GM13976 (cell line): ENCODE data around the gene MTURN.

ENCODE experiments used
- DNase-seq: peaks from one replicate; pipeline ENCODE4 v3.0.0; 2012; ENCODE audit warnings: low spot score
- in situ Hi-C: fragments of 300-500 bp; cut with MboI; formaldehyde crosslinking; loops from one replicate; pipeline ENCODE4 v1.12.0; 2022; ENCODE audit warnings: low sequenced_read_pairs, mixed read lengths, inconsistent platforms; ENCODE audit not compliant: unreplicated experiment
- TF ChIP-seq, protein P1 (sequence below): IDR thresholded peaks from 2 replicates; pipeline ENCODE4 v1.5.1; 2012; ENCODE audit warnings: borderline replicate concordance, mild to moderate bottlenecking; ENCODE audit not compliant: insufficient read depth; ENCODE audit errors: extremely low read depth, missing control alignments, control extremely low read depth

The MTURN gene

DNA sequence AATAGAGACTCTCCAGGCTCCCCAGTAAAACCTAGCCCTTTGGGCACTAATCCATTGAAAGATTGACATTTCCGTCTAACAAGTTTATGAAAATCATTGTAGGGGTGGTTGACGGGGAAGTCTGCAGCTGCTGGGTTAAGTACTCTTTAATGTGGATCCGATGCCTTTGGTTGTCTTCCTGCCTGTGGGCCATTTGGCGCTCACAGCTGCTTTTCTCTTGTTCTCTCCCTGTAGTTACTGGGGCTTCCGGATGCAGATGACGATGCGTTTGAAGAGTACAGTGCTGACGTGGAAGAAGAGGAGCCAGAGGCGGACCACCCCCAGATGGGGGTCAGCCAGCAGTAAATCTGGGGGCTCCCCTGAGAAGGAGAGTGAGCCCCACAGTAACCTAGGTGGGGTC, 22.4 kb downstream of the MTURN start:
- in situ Hi-C loops = loop anchor here (25.0 kb wide), 2 partner anchors 255 to 405 kb away; no protein-coding TSS in a partner anchor
- DNase-seq = no peak
- TF ChIP-seq, protein P1, sequence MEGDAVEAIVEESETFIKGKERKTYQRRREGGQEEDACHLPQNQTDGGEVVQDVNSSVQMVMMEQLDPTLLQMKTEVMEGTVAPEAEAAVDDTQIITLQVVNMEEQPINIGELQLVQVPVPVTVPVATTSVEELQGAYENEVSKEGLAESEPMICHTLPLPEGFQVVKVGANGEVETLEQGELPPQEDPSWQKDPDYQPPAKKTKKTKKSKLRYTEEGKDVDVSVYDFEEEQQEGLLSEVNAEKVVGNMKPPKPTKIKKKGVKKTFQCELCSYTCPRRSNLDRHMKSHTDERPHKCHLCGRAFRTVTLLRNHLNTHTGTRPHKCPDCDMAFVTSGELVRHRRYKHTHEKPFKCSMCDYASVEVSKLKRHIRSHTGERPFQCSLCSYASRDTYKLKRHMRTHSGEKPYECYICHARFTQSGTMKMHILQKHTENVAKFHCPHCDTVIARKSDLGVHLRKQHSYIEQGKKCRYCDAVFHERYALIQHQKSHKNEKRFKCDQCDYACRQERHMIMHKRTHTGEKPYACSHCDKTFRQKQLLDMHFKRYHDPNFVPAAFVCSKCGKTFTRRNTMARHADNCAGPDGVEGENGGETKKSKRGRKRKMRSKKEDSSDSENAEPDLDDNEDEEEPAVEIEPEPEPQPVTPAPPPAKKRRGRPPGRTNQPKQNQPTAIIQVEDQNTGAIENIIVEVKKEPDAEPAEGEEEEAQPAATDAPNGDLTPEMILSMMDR = no peak

DNA sequence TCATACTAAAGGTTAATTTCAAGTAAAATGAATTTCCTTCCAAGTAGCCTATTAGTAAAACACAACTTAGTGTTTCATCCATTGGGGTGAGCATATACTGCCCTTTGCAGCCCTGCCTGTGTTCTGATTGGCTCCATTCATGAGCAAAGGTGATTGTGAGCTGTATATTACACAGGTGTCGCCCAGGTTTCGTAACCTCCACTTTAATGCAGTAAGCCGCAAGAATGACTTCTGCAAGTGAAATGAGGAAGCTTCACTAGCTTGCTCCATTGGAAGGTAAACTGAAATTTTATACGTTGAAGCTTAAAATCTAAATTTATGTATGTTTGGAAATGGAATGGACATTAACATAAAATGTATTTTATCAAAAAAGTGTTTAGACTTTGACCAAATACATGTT, 24.4 kb downstream of the MTURN start:
- TF ChIP-seq, protein P1 = no peak
- DNase-seq = no peak
- in situ Hi-C loops = loop anchor here (25.0 kb wide), 2 partner anchors 253 to 403 kb away; no protein-coding TSS in a partner anchor

DNA sequence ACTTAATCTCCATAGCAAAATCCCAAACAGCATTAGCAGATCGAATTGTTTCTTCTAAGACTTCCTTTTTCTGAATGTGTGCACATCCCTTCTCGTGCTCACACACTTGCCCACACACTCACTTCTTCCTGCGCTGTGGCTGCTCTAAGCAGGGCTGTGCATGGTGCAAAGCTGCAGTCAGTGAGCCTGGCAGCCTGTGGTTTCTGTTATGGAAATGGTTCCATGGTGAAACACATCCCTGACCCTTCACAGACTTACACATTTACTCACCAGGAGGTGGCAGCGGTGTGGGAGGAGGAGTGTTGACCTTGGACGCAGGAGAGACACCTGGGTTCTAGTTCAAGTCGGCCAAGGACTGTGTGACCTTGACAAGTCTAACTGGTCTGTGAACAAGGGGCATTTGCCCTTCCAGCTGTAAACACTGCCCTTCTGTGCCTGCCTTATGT, 24.9 kb downstream of the MTURN start:
- TF ChIP-seq, protein P1 = no peak
- DNase-seq = no peak
- in situ Hi-C loops = loop anchor here (25.0 kb wide), 2 partner anchors 253 to 403 kb away; no protein-coding TSS in a partner anchor

DNA sequence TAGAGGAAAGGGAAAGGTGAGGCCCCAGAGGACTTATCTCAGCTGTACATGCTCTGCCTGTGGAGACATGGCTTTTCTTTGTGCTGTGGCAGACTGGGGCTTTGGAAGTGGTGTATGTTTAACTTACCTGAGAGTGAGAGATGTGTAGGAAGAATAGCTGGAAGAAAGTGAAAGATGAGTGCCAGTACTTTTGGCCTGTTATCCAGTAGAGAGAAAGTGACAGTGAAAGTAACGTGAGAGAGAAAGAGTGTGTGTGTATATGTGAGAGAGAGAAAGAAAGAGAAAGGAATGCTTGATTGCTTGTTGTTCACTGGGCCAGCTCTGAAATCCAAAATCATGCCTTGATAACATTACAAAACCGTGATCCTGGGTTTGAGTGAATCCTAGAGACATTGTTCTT, 25.5 kb downstream of the MTURN start:
- TF ChIP-seq, protein P1 = no peak

DNA sequence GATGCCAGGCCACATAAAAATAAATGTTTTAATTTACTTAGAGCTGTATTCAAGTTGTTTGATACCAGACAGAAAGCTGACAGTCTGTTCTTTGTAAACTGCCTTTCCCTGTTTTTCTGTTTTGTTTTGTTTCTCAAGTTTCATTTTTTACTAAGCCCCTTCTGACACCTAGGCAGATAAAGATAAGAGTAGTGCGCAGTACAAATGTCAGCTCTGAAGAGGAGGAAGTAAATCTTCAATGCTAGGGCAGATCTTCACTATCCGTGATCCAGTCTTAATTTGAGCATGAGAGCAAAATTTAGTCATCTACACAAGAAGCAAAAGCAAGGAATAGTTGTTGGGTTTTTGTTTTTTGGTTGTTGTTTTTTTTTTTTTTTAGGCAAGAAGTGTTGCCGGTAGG, 27.3 kb downstream of the MTURN start:
- in situ Hi-C loops = loop anchor here (25.0 kb wide), 2 partner anchors 250 to 400 kb away; no protein-coding TSS in a partner anchor
- TF ChIP-seq, protein P1 = no peak
- no peak for DNase-seq

More for the DNA sequence above, 25.5 kb downstream of the MTURN start:
- DNase-seq = no peak
- in situ Hi-C loops = loop anchor here (25.0 kb wide), 2 partner anchors 252 to 402 kb away; no protein-coding TSS in a partner anchor

DNA sequence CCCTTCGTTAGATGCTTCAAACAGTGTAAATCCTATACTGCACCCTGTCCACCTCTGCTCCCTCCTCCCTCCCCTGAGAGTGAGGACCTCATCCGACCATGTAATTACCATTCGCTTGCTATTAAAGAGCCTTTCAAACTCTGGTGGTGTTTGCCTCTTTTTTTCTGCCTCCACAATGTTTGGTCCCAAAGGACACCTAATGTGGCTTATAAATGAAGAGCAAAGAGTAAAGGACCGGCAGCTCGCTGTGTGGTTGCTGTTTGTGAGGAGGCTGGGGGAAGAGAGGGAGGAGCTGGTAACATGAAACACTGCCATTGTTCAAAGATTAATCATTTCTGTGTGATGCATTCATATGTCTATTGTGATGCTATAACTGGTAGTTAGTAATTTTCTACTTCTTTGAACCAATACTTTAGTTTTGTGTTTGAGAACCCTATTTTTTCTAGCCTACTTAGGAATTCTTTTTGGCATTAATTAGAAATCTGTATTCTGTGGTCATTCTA, 27.9 kb downstream of the MTURN start:
- no peak for DNase-seq
- TF ChIP-seq, protein P1 = no peak
- in situ Hi-C loops = loop anchor here (25.0 kb wide), 2 partner anchors 250 to 400 kb away; no protein-coding TSS in a partner anchor
